ENCODE measurements around the gene GEMIN8.

DNA sequence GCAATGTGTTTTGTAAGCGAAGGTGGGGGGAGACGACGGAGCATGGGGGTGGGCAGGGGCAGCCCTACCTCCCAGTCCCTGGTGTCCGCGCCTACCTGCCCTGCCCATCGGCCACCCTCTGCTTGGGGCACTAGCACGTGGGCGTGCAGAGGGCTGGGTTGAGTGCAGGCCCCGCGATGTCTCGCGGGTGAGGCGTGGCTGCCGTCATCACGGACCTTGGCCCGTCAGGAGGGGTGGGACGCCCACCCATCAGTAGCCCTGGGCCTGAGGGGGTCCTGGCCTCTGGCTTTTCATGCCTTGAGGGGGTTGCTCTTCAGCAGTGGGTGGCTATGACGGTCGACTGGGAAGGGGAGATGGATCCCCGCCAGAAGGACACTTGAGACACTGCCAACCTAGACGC is 36.1 kb upstream of the GEMIN8 start:
- TF ChIP-seq SIX5 (IDR thresholded peaks at IDR 0.05; ENCODE audit: low read depth, low read length) = no peak
- TF ChIP-seq TAF1 (IDR thresholded peaks at IDR 0.05; ENCODE audit: low read depth, low read length) = no peak
- no peak for TF ChIP-seq POLR2A (IDR thresholded peaks at IDR 0.05; ENCODE audit: control extremely low read depth in 1 of 2, low read depth in 2 of 2, low read length in 2 of 2)
- TF ChIP-seq, protein P1, sequence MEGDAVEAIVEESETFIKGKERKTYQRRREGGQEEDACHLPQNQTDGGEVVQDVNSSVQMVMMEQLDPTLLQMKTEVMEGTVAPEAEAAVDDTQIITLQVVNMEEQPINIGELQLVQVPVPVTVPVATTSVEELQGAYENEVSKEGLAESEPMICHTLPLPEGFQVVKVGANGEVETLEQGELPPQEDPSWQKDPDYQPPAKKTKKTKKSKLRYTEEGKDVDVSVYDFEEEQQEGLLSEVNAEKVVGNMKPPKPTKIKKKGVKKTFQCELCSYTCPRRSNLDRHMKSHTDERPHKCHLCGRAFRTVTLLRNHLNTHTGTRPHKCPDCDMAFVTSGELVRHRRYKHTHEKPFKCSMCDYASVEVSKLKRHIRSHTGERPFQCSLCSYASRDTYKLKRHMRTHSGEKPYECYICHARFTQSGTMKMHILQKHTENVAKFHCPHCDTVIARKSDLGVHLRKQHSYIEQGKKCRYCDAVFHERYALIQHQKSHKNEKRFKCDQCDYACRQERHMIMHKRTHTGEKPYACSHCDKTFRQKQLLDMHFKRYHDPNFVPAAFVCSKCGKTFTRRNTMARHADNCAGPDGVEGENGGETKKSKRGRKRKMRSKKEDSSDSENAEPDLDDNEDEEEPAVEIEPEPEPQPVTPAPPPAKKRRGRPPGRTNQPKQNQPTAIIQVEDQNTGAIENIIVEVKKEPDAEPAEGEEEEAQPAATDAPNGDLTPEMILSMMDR (IDR thresholded peaks at IDR 0.05; ENCODE audit: control extremely low read depth in 1 of 3, insufficient read depth in 1 of 3, low read depth in 1 of 3, low read length in 3 of 3) = no peak
- TF ChIP-seq CREB1 (IDR thresholded peaks at IDR 0.05) = no peak
- no peak for TF ChIP-seq SP2 (IDR thresholded peaks at IDR 0.05; ENCODE audit: low read length)
- TF ChIP-seq POLR2AphosphoS5 (IDR thresholded peaks at IDR 0.05; ENCODE audit: low read depth, low read length) = no peak

Measured in H1 (cell line).